Adrenal gland (tissue), 12 donors: ENCODE measurements around the gene CDS2. TPM values are rescaled to one million over a fixed set of nuclear protein-coding genes. Genes with fewer than 3 reads are reported as not detected.

Experiments used
- DNase-seq, 7 donors: peaks; one replicate each; pipeline ENCODE4 v3.0.0-alpha.2; 2019 to 2020
- H3K27ac ChIP-seq, 5 donors: fragments of 200-600 bp; sonication (generic) in 4 of 5; 1 replicate in 3 of 5; 2 replicates in 2 of 5; pipeline versions ENCODE4 v1.5.1 to v1.8.0; 2016 to 2020; ENCODE audit warnings: mild to moderate bottlenecking in 1 of 5
- H3K27me3 ChIP-seq: fragments of 200-600 bp; 2 replicates; pipeline ENCODE4 v1.8.0; 2021
- H3K36me3 ChIP-seq, 2 donors: fragments of 200-600 bp; replicated peaks in 1 of 2; 1 replicate in 1 of 2; 2 replicates in 1 of 2; pipeline versions ENCODE4 v1.5.1 to v1.8.0; 2018 to 2022
- H3K4me1 ChIP-seq, 2 donors: fragments of 200-600 bp; replicated peaks in 1 of 2; 1 replicate in 1 of 2; 2 replicates in 1 of 2; pipeline versions ENCODE4 v1.5.1 to v1.8.0; 2018 to 2021
- H3K4me3 ChIP-seq, 4 donors: fragments of 200-600 bp; sonication (generic) in 3 of 4; one replicate each; pipeline ENCODE4 v1.5.1; 2016 to 2018
- H3K9me3 ChIP-seq, 3 donors: fragments of 200-600 bp; sonication (generic) in 1 of 3; replicated peaks in 1 of 3; 1 replicate in 2 of 3; 2 replicates in 1 of 3; pipeline versions ENCODE4 v1.5.1 to v1.8.0; 2016 to 2021
- POLR2A ChIP-seq, 2 donors: fragments of 450-650 bp; IDR thresholded peaks; one replicate each; pipeline ENCODE4 v1.6.1; 2017; ENCODE audit warnings: antibody characterized with exemption in 2 of 2, mild to moderate bottlenecking in 2 of 2, moderate library complexity in 1 of 2
- WGBS, 4 donors: extraction: QIAGEN DNeasy Blood & Tissue Kit in 2 of 4; methylation state at CpG; one replicate each; pipeline versions ENCODE4 v1.1.5 to v1.1.7; 2013 to 2017; 5-methylcytosine and 5-hydroxymethylcytosine counted together
- intact Hi-C, 2 donors: fragments of 100-400 bp; cut with DNase I; formaldehyde crosslinking; loops; one replicate each; pipeline versions ENCODE4 v1.14.1 to v1.15.0; 2022 to 2023
- polyA plus RNA-seq, 3 donors: library from polyadenylated mRNA; stranded (reverse); fragments of 200-250 nt in 2 of 3; fragments of 350-450 nt in 1 of 3; fragmentation: Illumina TruSeq in 1 of 3; extraction: RNeasy Lipid Tissue Mini Kit (QIAGEN cat#74804) in 1 of 3; gene quantifications; one replicate each; pipeline ENCODE4 v1.2.3, GENCODE V29; 2013 to 2014
- total RNA-seq, 9 donors: library from RNA; depleted of rRNA in 4 of 9; stranded (reverse); fragments of >200 nt in 4 of 9; fragments of 120-200 nt in 1 of 9; fragmentation: NEBNext Ultra II Directional in 1 of 9; extraction: Animal tissue kit (Norgen Biotek cat#: 25700) in 1 of 9; gene quantifications; one replicate each; pipeline versions ENCODE4 v1.1.0 to v1.2.4, GENCODE V29; 2013 to 2023
- TF ChIP-seq, protein P1 (sequence below), 6 experiments: fragments of 450-650 bp in 4 of 6; fragments of 200-600 bp in 2 of 6; sonication (generic) in 1 of 6; IDR thresholded peaks; 1 replicate in 5 of 6; 2 replicates in 1 of 6; pipeline versions ENCODE4 v1.5.1 to v1.8.0; 2016 to 2021; ENCODE audit warnings: antibody characterized with exemption in 6 of 6, mild to moderate bottlenecking in 2 of 6, moderate library complexity in 1 of 6
- donor health status: healthy with polysubstance abuse.
- donor health status: Bipolar disorder and iron deficiency.
- donor health status: DM: yes; HTN: yes; CAD: no.
- donor health status: DM: no; HTN: no; CAD: no.
- donor health status: DM: no; HTN: no; CAD: no.
- donor health status: DM: yes; HTN: yes; CAD: no.

Gene CDS2
- total and polyA plus RNA-seq, 12 donors: 11.8 to 71.0 (median 35.0) TPM

DNA sequence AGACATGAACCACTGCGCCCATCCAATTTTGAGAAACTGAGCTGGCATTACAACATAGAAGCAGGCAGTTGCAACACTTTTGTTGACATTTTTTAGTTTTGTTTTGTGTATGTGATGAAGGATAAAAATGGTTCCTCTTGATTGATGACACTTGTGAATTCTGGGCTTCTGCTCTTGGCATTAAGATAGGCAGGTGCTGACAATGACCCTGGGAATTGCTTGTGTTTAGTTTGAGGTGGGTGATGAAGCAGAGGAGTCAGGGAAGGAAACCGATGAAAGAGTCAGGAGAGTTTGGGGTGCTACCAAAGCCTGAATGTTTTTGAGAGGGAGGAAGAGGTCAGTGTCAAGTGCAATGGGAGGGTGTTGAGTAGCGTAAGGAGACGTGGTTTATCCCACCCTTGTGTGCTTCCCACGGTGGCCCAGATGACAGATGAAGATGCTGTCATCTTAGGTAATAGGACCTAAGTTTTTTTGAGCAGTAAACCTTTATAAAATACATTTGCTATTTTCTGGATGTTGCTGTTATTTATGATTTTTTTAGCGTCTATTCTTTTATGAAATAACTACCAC, 19.4 kb downstream of the CDS2 start:
- no peaks in the 10 kb centered on the region for H3K27me3 ChIP-seq
- H3K27ac ChIP-seq: peak overlapping the region in 1 of 5 donors; percentile 24
- H3K36me3 ChIP-seq: no peaks in the 10 kb centered on the region
- intact Hi-C loops: no loop called here
- TF ChIP-seq, protein P1, sequence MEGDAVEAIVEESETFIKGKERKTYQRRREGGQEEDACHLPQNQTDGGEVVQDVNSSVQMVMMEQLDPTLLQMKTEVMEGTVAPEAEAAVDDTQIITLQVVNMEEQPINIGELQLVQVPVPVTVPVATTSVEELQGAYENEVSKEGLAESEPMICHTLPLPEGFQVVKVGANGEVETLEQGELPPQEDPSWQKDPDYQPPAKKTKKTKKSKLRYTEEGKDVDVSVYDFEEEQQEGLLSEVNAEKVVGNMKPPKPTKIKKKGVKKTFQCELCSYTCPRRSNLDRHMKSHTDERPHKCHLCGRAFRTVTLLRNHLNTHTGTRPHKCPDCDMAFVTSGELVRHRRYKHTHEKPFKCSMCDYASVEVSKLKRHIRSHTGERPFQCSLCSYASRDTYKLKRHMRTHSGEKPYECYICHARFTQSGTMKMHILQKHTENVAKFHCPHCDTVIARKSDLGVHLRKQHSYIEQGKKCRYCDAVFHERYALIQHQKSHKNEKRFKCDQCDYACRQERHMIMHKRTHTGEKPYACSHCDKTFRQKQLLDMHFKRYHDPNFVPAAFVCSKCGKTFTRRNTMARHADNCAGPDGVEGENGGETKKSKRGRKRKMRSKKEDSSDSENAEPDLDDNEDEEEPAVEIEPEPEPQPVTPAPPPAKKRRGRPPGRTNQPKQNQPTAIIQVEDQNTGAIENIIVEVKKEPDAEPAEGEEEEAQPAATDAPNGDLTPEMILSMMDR (IDR thresholded peaks at IDR 0.05): no peak
- no peak for TF ChIP-seq POLR2A (IDR thresholded peaks at IDR 0.05)
- peak in 1 of 7 donors; percentile 35 for DNase-seq
- no peaks in the 10 kb centered on the region for H3K9me3 ChIP-seq
- WGBS, 4 donors: 77 to 91% (median 87%) methylated on average over 6 of the region's 6 CpGs
- H3K4me3 ChIP-seq: no peak overlapping the region
- H3K4me1 ChIP-seq: peaks cover 31 to 67% of the 10 kb centered on the region in 2 donors

DNA sequence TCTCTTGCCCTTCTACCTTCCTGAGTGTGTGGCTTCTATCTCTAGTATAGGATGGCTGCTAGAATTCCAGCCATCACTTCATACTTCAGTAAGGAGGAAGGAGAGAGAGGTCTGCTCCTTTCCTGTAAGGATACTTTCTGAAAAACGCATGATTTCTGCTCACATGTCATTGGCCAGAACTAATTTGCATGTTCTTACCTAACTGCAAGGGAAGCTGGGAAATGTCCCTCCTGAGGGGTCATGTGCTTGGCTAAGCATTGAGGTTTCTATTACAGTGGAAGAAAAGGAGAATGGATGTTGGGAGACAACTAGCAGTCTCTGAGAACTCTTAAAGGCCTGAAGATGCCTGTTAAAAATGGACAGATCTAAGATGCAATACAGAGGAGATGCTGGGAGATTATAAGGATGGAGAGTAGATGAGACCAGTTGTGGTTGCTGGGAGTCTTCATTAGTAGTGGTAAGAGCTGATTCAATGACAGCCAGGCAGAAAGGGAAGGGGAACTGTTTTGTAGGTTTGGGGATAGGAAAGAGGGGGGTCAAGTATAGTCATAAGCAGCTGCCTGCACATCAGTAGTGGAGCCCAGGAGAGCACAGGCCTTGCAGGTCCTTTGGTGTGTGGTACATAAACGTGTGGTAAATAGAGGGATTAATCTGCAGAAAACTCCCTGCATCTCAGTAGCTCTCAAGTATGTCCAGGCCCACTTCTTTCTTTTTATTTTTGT, 20.2 kb downstream of the CDS2 start:
- H3K4me1 ChIP-seq: peaks cover 31 to 60% of the 10 kb centered on the region in 2 donors
- peak in 1 of 7 donors; percentile 27 for DNase-seq
- intact Hi-C loops: no loop called here
- H3K27me3 ChIP-seq: no peaks in the 10 kb centered on the region
- TF ChIP-seq POLR2A (IDR thresholded peaks at IDR 0.05): no peak
- TF ChIP-seq, protein P1 (IDR thresholded peaks at IDR 0.05): no peak
- H3K36me3 ChIP-seq: no peaks in the 10 kb centered on the region
- WGBS, 4 donors: 61 to 86% (median 70%) methylated on average over 2 of the region's 2 CpGs
- no peaks in the 10 kb centered on the region for H3K9me3 ChIP-seq
- no peak overlapping the region for H3K4me3 ChIP-seq
- H3K27ac ChIP-seq: no peak overlapping the region

DNA sequence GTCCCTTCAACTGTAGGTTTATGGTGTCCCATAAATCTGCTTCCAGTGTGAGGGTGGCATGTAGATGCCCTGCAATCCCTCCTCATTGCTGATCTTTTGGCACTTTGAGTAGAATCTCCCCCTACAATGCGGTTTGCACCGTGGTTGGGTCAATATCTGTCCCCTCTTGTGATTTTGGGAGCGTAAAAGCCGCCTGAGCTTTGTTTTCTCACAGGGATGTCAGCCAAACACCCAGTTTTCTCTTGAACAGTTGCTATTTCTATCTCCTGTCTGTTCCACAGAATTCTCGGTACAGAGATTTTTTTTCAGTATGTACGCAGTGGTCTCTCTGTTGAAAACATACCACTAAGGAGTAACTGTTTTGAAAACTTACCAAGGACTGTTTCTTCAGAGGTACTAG, 21.8 kb downstream of the CDS2 start:
- peak in 1 of 7 donors; percentile 43 for DNase-seq
- TF ChIP-seq POLR2A (IDR thresholded peaks at IDR 0.05): no peak
- TF ChIP-seq, protein P1 (IDR thresholded peaks at IDR 0.05): no peak
- Histone ChIP-seq H3K27ac (no peak overlapping the region), H3K27me3 (no peaks in the 10 kb centered on the region), H3K4me3 (no peak overlapping the region), H3K4me1 (peaks cover 26 to 64% of the 10 kb centered on the region in 2 donors), H3K36me3 (no peaks in the 10 kb centered on the region), H3K9me3 (no peaks in the 10 kb centered on the region)
- WGBS, 4 donors: 70 to 85% (median 77%) methylated on average over 6 of the region's 6 CpGs
- intact Hi-C loops: no loop called here

DNA sequence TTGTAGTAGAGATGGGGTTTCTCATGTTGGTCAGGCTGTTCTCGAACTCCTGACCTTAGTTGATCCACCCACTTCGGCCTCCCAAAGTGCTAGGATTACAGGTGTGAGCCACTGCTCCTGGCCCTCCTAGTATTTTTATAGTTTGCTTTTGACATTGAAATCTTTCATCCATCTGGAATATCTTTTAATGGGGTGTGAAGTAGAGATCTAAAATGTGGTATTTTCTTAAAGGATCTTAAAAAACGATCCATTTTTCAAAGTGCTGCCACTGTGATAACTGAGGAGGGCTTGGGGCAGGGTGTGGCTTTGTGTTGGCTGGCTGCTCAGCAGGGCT, 23.1 kb downstream of the CDS2 start:
- no peak for DNase-seq
- H3K4me1 ChIP-seq: peaks cover 33 to 73% of the 10 kb centered on the region in 2 donors
- 79 to 93% (median 90%) methylated on average over 3 of the region's 3 CpGs for WGBS, 4 donors
- H3K27me3 ChIP-seq: no peaks in the 10 kb centered on the region
- no peak overlapping the region for H3K4me3 ChIP-seq
- H3K9me3 ChIP-seq: no peaks in the 10 kb centered on the region
- TF ChIP-seq, protein P1 (IDR thresholded peaks at IDR 0.05): no peak
- TF ChIP-seq POLR2A (IDR thresholded peaks at IDR 0.05): no peak
- intact Hi-C loops: no loop called here
- H3K27ac ChIP-seq: no peak overlapping the region
- H3K36me3 ChIP-seq: no peaks in the 10 kb centered on the region
